GM20000 (cell line): ENCODE measurements around the gene ABCG4.

Experiments
- DNase-seq: peaks from one replicate; pipeline ENCODE4 v3.0.0; 2012; ENCODE audit warnings: low spot score
- TF ChIP-seq, protein P1 (sequence below): IDR thresholded peaks from 2 replicates; pipeline ENCODE4 v1.5.1; 2012; ENCODE audit warnings: mild to moderate bottlenecking, control low read depth; ENCODE audit errors: extremely low read depth, missing control alignments

Gene ABCG4

DNA sequence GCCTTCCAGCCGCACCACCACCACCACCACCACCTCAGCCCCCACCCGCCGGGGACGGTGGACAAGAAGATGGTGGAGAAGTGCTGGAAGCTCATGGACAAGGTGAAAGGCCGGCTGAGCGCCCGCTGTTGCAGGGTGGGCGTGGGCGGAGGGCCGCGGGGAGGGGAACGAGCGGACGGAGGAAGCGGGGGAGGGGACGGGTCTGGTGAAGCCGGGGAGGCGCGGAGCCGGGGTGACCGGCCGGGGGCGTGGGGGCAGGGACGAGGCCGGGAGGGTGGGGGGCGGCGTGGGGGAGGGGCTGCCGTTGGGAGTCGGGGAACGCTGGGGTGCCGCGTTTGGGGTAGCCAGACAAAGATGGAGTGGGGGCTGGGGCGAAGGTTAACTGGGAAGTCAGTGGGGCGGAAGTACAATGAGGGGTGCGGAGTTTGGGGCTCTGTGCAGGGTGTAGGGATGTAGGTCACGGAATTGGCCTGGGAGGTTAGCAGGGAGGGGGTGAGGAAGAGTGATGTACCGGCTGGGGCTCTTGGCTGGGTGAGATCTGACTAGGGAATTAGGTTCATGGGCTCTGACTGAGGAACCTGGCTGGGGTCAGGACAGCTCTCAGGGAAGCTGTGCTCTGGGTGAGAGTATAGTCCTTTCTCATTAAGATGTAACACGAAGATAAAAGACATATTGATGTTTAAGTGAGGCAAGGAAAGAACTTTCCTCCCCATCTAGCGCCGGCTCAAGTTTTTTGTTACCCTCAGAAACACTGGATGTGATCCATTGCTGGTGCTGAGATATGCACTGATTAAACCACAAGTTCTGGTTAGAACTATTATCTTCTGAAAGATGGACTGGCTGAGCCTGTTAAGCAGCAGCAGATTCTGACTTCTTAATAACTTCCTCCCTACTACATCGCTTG, 57.9 kb downstream of the ABCG4 start:
- peak; percentile 86 for DNase-seq
- TF ChIP-seq, protein P1, sequence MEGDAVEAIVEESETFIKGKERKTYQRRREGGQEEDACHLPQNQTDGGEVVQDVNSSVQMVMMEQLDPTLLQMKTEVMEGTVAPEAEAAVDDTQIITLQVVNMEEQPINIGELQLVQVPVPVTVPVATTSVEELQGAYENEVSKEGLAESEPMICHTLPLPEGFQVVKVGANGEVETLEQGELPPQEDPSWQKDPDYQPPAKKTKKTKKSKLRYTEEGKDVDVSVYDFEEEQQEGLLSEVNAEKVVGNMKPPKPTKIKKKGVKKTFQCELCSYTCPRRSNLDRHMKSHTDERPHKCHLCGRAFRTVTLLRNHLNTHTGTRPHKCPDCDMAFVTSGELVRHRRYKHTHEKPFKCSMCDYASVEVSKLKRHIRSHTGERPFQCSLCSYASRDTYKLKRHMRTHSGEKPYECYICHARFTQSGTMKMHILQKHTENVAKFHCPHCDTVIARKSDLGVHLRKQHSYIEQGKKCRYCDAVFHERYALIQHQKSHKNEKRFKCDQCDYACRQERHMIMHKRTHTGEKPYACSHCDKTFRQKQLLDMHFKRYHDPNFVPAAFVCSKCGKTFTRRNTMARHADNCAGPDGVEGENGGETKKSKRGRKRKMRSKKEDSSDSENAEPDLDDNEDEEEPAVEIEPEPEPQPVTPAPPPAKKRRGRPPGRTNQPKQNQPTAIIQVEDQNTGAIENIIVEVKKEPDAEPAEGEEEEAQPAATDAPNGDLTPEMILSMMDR = no peak

DNA sequence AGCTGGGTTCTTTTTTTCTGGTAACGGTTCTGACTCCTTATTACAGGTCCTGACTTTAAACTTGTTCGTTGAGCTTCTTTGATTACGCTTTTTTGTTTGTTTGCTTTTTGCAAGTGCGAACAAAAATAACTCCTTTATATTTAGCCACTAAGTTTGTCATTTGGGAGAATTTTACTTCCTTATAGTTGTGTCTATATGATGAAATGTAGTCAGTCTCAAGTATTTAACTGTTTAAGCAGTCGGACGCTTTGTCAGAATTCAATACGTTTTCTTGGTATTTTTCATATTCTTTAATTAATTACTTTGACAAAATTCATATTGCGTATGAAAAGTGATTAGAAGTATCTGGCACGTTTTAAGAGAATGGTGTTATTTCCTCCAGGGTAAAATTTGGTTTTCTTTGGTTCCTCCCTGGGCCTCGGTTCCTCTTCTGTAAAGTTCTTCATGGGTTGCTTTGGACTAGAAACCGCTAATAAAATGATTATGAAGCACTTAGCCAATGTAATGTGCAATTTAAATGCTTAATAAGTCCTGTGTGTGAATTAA, 58.6 kb downstream of the ABCG4 start:
- TF ChIP-seq, protein P1 = no peak

DNA sequence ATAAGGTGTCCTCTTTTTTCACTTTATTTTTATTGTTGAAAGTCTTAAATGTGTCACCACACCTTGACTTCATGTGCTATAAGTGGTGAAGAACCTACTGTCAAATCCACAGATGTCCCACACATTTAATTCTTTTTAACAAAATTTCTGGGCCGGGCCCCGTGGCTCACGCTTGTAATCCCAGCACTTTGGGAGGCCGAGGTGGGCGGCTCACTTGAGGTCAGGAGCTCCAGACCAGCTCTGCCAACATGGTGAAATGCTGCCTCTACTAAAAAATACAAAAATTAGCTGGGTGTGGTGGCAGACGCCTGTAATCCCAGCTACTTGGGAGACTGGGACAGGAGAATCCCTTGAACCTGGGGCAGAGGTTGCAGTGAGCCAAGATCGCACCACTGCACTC, 60.3 kb downstream of the ABCG4 start:
- TF ChIP-seq, protein P1 = no peak
- DNase-seq = no peak

More for the DNA sequence above, 58.6 kb downstream of the ABCG4 start:
- DNase-seq = no peak

DNA sequence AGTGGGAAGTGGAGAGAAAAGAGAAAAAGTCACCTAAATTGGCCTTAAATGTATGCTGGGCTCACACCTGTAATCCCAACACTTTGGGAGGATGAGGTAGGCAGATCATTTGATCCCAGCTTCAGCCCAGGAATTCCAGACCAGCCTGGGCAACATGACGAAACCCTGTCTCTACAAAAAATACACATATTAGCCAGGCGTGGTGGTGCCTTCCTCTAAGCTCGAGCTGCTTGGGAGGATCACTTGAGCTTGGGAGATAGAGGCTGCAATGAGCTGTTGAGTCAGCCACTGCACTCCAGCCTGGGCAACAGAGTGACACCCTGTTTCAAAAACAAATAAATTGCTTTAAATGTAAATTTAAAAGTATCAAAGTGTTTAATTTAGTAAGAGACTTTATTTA, 61.2 kb downstream of the ABCG4 start:
- TF ChIP-seq, protein P1 = no peak
- DNase-seq = no peak
